ENCODE measurements around the gene CALML5.

Gene CALML5

GRCh38 chr10:5456563-5456962, 42.8 kb downstream of the CALML5 start:
- DNase-seq (ENCODE audit: extremely low read depth, low read depth) = no peak
- TF ChIP-seq CTCF (IDR thresholded peaks at IDR 0.05; ENCODE audit: low read depth, low read length, missing control alignments) = no peak
- H3K4me3 ChIP-seq (replicated peaks; ENCODE audit: low read depth, low read length) = no peak overlapping the region

- H3K4me3 ChIP-seq (replicated peaks; ENCODE audit: low read depth, low read length) = no peak overlapping the region
- no peak for TF ChIP-seq CTCF (IDR thresholded peaks at IDR 0.05; ENCODE audit: low read depth, low read length, missing control alignments)
- DNase-seq (ENCODE audit: extremely low read depth, low read depth) = no peak
These were observed 45.5 kb downstream of the CALML5 start for GRCh38 chr10:5453749-5454489.

- TF ChIP-seq CTCF (IDR thresholded peaks at IDR 0.05; ENCODE audit: low read depth, low read length, missing control alignments) = no peak
- H3K4me3 ChIP-seq (replicated peaks; ENCODE audit: low read depth, low read length) = peak overlapping the region; percentile 15; the same call in 1 of the 2 replicates
- DNase-seq (ENCODE audit: extremely low read depth, low read depth) = no peak
These were observed 48.6 kb downstream of the CALML5 start for GRCh38 chr10:5450605-5451384.

GRCh38 chr10:5449823-5450222, 49.5 kb downstream of the CALML5 start:
- peak overlapping the region; percentile 58 for H3K4me3 ChIP-seq (replicated peaks; ENCODE audit: low read depth, low read length)
- TF ChIP-seq CTCF (IDR thresholded peaks at IDR 0.05; ENCODE audit: low read depth, low read length, missing control alignments) = no peak
- no peak for DNase-seq (ENCODE audit: extremely low read depth, low read depth)

GRCh38 chr10:5449227-5449626, 50.1 kb downstream of the CALML5 start:
- no peak for DNase-seq (ENCODE audit: extremely low read depth, low read depth)
- peak overlapping the region; percentile 58 for H3K4me3 ChIP-seq (replicated peaks; ENCODE audit: low read depth, low read length)
- no peak for TF ChIP-seq CTCF (IDR thresholded peaks at IDR 0.05; ENCODE audit: low read depth, low read length, missing control alignments)
